ENCODE measurements around the gene MIS12.

The MIS12 gene

GRCh38 chr17:5500247-5500588 lies 13.9 kb downstream of the MIS12 start:
- DNase-seq (ENCODE audit: low read depth): no peak

DNA sequence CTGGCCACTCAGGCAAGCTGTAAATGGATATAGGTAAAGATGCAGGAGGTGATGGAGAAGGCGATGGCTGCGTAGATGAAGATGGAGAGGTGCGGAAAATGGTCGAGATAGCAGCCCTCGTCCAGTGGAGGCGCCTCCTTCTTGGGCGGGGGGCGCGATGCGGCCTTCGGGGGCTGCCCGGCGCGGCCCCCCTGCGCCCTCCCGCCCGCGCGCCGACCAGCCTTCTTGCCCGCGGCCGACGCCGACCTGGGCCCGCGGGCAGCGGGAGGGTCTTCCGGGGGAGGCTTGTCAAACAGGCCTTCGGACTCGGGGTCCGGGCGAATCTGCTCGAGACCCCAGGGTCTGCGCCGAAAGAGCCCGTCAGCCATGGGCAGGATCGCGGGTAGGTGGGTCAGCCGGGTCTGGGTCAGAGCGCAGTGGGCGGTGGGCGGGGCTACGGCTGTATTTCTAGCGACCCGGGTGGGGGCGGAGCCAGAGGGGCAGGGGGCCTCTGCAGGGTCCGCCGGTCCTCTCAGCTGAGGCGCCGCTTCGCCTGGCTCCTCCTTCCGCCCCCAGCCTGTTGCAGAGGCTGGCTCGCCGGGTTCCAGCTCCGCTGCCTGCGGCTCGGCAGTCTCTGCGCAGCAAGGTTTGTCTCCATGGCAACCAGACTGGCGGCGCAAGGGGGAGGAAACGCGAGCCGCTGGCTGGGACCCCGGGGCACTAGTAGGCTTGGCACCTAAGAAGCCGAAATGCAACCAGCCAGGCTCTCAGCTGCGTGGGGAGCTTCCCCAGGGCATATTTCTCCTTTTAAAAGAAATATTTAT lies 14.4 kb downstream of the MIS12 start:
- DNase-seq (ENCODE audit: low read depth): peak; percentile 80

- no peak for DNase-seq (ENCODE audit: low read depth)
Observed at GRCh38 chr17:5501685-5502084, 15.3 kb downstream of the MIS12 start.

GRCh38 chr17:5502552-5502951 lies 16.2 kb downstream of the MIS12 start:
- DNase-seq (ENCODE audit: low read depth): no peak

DNA sequence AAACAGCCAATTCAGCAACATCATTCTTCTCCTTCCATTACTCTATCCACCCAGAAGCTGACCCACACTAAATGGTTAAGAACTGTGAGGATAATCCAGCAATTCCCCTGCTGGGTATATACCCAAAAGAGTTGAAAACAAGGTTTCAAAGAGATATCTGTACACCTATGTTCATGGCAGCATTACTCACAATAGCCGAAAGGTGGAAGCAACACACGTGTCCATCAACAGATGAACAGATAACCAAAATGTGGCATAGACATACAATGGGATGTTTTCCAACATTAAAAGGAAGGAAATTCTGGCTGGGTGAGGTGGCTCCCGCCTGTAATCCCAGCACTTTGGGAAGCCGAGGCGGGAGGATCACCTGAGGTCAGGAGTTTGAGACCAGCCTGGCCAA lies 19.9 kb downstream of the MIS12 start:
- no peak for DNase-seq (ENCODE audit: low read depth)

- no peak for DNase-seq (ENCODE audit: low read depth)
Observed at GRCh38 chr17:5508810-5509209, 22.4 kb downstream of the MIS12 start.

GRCh38 chr17:5509482-5509881 lies 23.1 kb downstream of the MIS12 start:
- no peak for DNase-seq (ENCODE audit: low read depth)

DNA sequence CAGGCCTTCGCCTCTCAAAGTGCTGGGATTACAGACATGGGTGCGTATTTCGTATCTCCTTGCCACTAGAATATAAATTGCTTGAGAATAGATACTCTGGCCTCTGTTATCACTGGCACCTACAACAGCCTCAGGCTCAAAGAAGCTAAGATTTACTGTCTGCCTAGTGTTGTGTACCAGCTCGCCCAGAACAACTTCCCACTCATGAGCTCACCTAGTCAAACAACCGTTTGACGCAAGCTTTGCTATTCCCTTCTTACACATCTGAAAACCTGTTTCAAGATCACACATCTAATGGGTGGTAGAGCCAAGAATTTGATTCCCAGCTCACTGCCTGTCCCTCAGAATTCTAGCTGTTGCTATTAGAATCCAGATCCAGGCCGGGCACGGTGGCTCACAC lies 24.4 kb downstream of the MIS12 start:
- DNase-seq (ENCODE audit: low read depth): no peak

GRCh38 chr17:5511401-5512225 lies 25.2 kb downstream of the MIS12 start:
- no peak for DNase-seq (ENCODE audit: low read depth)

- no peak for DNase-seq (ENCODE audit: low read depth)
Observed at GRCh38 chr17:5513628-5514027, 27.3 kb downstream of the MIS12 start.

GRCh38 chr17:5514976-5515375 lies 28.6 kb downstream of the MIS12 start:
- no peak for DNase-seq (ENCODE audit: low read depth)

DNA sequence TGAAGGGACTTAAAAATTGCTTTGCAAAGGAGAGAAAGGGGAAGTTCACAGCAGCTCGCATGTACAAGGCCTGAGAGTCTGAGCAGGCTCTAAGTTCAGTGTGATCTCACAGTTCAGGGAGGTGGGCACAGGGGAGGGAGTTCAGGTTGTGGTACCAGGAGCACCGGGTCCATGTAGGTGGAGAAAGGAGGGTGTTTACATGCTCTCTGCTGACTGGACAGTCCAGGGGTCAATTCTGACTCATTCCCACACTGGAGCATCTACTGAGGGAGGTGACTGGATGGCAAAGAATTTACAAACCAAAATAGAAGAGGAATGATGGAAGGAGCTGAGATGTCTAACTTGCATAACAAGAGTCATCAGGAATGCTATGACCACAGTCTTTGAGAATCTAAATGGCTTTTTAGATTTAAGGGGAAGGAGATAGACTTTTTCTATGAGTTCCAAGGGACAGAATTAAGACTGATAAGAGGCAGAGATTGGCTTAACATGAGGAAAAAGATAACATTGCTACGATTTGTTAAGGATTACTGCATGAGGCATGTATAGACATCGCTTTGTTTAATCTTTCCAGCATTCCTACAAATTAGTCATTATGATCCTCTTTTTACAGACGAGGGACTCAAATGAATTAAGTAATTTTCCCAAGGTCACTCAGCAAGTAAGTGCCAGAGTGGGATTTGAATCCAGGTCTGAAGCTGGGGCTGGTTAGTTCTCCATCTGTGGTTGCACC lies 29.9 kb downstream of the MIS12 start:
- DNase-seq (ENCODE audit: low read depth): peak; percentile 70

GRCh38 chr17:5522476-5522875 lies 36.1 kb downstream of the MIS12 start:
- DNase-seq (ENCODE audit: low read depth): no peak

GRCh38 chr17:5523249-5523648 lies 36.9 kb downstream of the MIS12 start:
- DNase-seq (ENCODE audit: low read depth): no peak

GRCh38 chr17:5526821-5527598 lies 40.6 kb downstream of the MIS12 start:
- peak; percentile 73 for DNase-seq (ENCODE audit: low read depth)

GRCh38 chr17:5527601-5528250 lies 41.4 kb downstream of the MIS12 start:
- no peak for DNase-seq (ENCODE audit: low read depth)

- DNase-seq (ENCODE audit: low read depth): no peak
Observed at GRCh38 chr17:5530265-5531084, 44.1 kb downstream of the MIS12 start.

DNA sequence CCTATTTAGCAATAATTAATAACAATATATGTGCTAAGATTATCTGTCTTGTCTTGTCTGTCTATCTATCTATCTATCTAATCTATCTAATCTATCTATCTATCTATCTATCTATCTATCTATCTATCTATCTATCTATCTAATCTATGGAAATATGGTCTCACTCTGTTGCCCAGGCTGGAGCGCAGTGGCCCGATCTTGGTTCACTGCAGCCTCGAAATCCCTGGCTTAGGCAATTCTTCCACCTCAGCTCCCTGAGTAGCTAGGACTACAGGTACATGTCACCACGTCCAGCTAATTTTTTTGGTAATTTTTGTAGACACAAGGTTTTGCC lies 44.7 kb downstream of the MIS12 start:
- DNase-seq (ENCODE audit: low read depth): no peak

DNA sequence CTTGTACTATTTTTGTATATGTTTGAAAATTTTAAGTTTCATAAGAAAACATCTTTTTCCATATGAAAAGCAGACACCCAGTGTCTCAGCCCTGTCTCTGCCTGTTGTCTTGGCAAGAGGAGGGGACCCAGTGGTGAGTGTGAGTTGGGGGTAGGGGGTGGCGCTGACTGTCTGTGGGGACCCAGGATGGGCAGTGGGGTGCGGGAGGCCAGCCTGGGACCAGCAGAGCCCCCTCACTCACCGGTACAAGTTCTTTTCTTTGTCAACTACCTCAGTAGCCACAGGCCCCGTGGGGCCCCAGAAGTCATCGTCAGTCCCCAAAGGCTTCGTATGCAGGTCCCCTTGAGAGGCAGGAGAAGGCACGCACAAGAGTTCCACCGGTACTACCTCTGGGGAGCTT lies 46.2 kb downstream of the MIS12 start:
- no peak for DNase-seq (ENCODE audit: low read depth)

DNA sequence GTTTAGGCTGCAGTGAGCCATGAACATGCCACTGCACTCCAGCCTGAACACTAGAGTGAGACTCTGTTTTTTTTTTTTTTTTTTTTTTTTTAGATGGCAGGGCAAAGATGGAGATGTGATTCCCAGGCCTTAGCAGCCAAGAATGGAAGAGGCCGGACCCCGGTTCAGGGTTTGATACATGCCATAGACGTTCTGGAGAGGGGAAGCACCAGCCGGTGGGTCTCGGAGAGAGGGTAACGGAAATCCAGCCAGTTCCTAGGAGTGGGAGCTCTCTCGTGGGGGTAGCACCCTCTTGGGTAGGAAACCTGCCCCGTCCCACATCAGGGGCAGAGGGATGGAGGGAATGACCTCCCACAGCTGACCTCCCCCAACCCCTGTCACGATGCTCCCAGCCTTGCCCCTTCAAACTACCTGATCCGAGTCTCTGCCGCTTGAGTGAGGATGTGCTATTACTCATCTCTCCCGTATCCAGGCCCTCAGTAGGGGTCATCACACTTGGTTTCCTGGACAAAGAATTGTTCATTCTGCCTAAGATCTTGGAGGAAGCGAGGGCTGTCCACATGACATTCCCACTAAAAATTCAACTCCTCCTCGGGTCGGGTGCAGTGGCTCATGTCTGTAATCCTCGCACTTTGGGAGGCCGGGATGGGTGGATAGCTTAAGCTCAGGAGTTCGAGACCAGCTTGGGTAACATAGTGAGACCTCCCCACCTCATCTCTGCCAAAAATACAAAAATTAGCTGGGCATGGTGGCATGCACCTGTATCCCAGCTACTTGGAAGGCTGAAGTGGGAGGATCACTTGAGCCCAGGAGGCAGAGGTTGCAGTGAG lies 47.3 kb downstream of the MIS12 start:
- no peak for DNase-seq (ENCODE audit: low read depth)
